Transverse colon (tissue), 3 donors: ENCODE data around the gene NUP93.

ENCODE experiments used
- POLR2A ChIP-seq: fragments of 450-650 bp; IDR thresholded peaks from one replicate; pipeline ENCODE4 v1.6.1; 2016; ENCODE audit warnings: antibody characterized with exemption, mild to moderate bottlenecking, moderate library complexity
- TF ChIP-seq, protein P1 (sequence below), 5 experiments: fragments of 200-600 bp in 3 of 5; fragments of 450-650 bp in 2 of 5; sonication (generic) in 3 of 5; IDR thresholded peaks; 1 replicate in 2 of 5; 2 replicates in 3 of 5; pipeline ENCODE4 v1.5.1; 2016 to 2017; ENCODE audit warnings: antibody characterized with exemption in 5 of 5, inconsistent platforms in 3 of 5, mild to moderate bottlenecking in 2 of 5, moderate library complexity in 1 of 5

DNA sequence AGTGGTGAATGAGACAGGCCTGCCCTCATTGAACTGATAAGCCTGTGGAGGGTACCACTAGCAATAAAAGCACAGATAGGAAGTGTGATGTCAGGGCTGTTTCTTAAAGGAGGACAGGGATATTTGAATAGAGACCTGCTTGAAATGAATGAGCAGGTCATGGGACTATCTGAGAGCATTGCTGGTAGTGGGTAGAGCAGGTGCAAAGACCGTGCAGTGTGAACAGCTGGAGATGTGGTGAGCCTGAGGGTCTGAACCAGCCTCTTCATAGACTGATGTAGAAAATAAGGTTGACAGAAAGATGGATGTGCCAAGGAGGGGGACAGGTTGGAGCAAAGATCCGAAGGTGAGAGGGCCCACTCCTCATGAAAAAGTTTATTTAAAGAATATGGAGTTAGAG lies 2.4 kb downstream of the NUP93 start:
- TF ChIP-seq, protein P1, sequence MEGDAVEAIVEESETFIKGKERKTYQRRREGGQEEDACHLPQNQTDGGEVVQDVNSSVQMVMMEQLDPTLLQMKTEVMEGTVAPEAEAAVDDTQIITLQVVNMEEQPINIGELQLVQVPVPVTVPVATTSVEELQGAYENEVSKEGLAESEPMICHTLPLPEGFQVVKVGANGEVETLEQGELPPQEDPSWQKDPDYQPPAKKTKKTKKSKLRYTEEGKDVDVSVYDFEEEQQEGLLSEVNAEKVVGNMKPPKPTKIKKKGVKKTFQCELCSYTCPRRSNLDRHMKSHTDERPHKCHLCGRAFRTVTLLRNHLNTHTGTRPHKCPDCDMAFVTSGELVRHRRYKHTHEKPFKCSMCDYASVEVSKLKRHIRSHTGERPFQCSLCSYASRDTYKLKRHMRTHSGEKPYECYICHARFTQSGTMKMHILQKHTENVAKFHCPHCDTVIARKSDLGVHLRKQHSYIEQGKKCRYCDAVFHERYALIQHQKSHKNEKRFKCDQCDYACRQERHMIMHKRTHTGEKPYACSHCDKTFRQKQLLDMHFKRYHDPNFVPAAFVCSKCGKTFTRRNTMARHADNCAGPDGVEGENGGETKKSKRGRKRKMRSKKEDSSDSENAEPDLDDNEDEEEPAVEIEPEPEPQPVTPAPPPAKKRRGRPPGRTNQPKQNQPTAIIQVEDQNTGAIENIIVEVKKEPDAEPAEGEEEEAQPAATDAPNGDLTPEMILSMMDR (IDR thresholded peaks at IDR 0.05), result no peak
- no peak for TF ChIP-seq POLR2A
